ENCODE measurements around the gene OR1I1. TPM values are rescaled to one million over a fixed set of nuclear protein-coding genes. Genes with fewer than 3 reads are reported as not detected.

The OR1I1 gene
- total RNA-seq, 1 donor from 2014 or later: not detected

GRCh38 chr19:15108145-15108844 lies 26.3 kb downstream of the OR1I1 start:
- peak overlapping the region; percentile 54 for H3K27ac ChIP-seq (ENCODE audit: low read depth, low read length)
- H3K4me3 ChIP-seq (ENCODE audit: low read length in 3 of 3): peak overlapping the region; percentile 42 to 63 (median 62)
- H3K4me1 ChIP-seq (ENCODE audit: control insufficient read depth in 3 of 3, insufficient read depth in 3 of 3, low read length in 3 of 3): peaks cover 0 to 14% (median 7%) of the 10 kb centered on the region in 3 donors
- peaks cover 0 to 18% (median 12%) of the 10 kb centered on the region in 3 donors for H3K27me3 ChIP-seq (ENCODE audit: control insufficient read depth in 3 of 3, insufficient read depth in 3 of 3, low read length in 3 of 3)
- H3K36me3 ChIP-seq (ENCODE audit: control insufficient read depth in 3 of 3, insufficient read depth in 3 of 3, low read length in 3 of 3): peaks cover 2 to 11% (median 6%) of the 10 kb centered on the region in 3 donors
- H3K9ac ChIP-seq (ENCODE audit: low read depth in 1 of 3, low read length in 3 of 3): peak overlapping the region; percentile 62 to 73 (median 65)
- peaks cover 8% of the 10 kb centered on the region in 3 donors for H3K9me3 ChIP-seq (ENCODE audit: control insufficient read depth in 3 of 3, low read length in 3 of 3)

- Histone ChIP-seq H3K4me3 (ENCODE audit: low read length in 3 of 3) (no peak overlapping the region), H3K27me3 (ENCODE audit: control insufficient read depth in 3 of 3, insufficient read depth in 3 of 3, low read length in 3 of 3) (peaks cover 0 to 18% (median 12%) of the 10 kb centered on the region in 3 donors), H3K27ac (ENCODE audit: low read depth, low read length) (no peak overlapping the region), H3K4me1 (ENCODE audit: control insufficient read depth in 3 of 3, insufficient read depth in 3 of 3, low read length in 3 of 3) (peaks cover 0 to 14% (median 11%) of the 10 kb centered on the region in 3 donors), H3K9ac (ENCODE audit: low read depth in 1 of 3, low read length in 3 of 3) (peak overlapping the region in 2 of 3 donors; percentile 62 to 73), H3K36me3 (ENCODE audit: control insufficient read depth in 3 of 3, insufficient read depth in 3 of 3, low read length in 3 of 3) (peaks cover 10 to 19% (median 13%) of the 10 kb centered on the region in 3 donors), H3K9me3 (ENCODE audit: control insufficient read depth in 3 of 3, low read length in 3 of 3) (peaks cover 4 to 6% (median 5%) of the 10 kb centered on the region in 3 donors)
These were observed 27.1 kb downstream of the OR1I1 start for GRCh38 chr19:15108845-15109767.

- no peak overlapping the region for H3K9ac ChIP-seq (ENCODE audit: low read depth in 1 of 3, low read length in 3 of 3)
- H3K36me3 ChIP-seq (ENCODE audit: control insufficient read depth in 3 of 3, insufficient read depth in 3 of 3, low read length in 3 of 3): peaks cover 11 to 24% (median 18%) of the 10 kb centered on the region in 3 donors
- no peak overlapping the region for H3K4me3 ChIP-seq (ENCODE audit: low read length in 3 of 3)
- H3K4me1 ChIP-seq (ENCODE audit: control insufficient read depth in 3 of 3, insufficient read depth in 3 of 3, low read length in 3 of 3): peaks cover 0 to 17% (median 13%) of the 10 kb centered on the region in 3 donors
- H3K9me3 ChIP-seq (ENCODE audit: control insufficient read depth in 3 of 3, low read length in 3 of 3): no peaks in the 10 kb centered on the region
- H3K27ac ChIP-seq (ENCODE audit: low read depth, low read length): no peak overlapping the region
- peaks cover 0 to 18% (median 12%) of the 10 kb centered on the region in 3 donors for H3K27me3 ChIP-seq (ENCODE audit: control insufficient read depth in 3 of 3, insufficient read depth in 3 of 3, low read length in 3 of 3)
These were observed 27.9 kb downstream of the OR1I1 start for GRCh38 chr19:15109768-15110417.

GRCh38 chr19:15110418-15110815 lies 28.4 kb downstream of the OR1I1 start:
- peaks cover 0 to 18% (median 12%) of the 10 kb centered on the region in 3 donors for H3K27me3 ChIP-seq (ENCODE audit: control insufficient read depth in 3 of 3, insufficient read depth in 3 of 3, low read length in 3 of 3)
- peaks cover 5 to 20% (median 17%) of the 10 kb centered on the region in 3 donors for H3K4me1 ChIP-seq (ENCODE audit: control insufficient read depth in 3 of 3, insufficient read depth in 3 of 3, low read length in 3 of 3)
- H3K4me3 ChIP-seq (ENCODE audit: low read length in 3 of 3): no peak overlapping the region
- H3K9ac ChIP-seq (ENCODE audit: low read depth in 1 of 3, low read length in 3 of 3): no peak overlapping the region
- no peak overlapping the region for H3K27ac ChIP-seq (ENCODE audit: low read depth, low read length)
- peaks cover 15 to 26% (median 24%) of the 10 kb centered on the region in 3 donors for H3K36me3 ChIP-seq (ENCODE audit: control insufficient read depth in 3 of 3, insufficient read depth in 3 of 3, low read length in 3 of 3)
- no peaks in the 10 kb centered on the region for H3K9me3 ChIP-seq (ENCODE audit: control insufficient read depth in 3 of 3, low read length in 3 of 3)

GRCh38 chr19:15111758-15112157 lies 29.7 kb downstream of the OR1I1 start:
- Histone ChIP-seq H3K9ac (ENCODE audit: low read depth in 1 of 3, low read length in 3 of 3) (no peak overlapping the region), H3K27ac (ENCODE audit: low read depth, low read length) (no peak overlapping the region), H3K9me3 (ENCODE audit: control insufficient read depth in 3 of 3, low read length in 3 of 3) (no peaks in the 10 kb centered on the region), H3K4me3 (ENCODE audit: low read length in 3 of 3) (no peak overlapping the region), H3K36me3 (ENCODE audit: control insufficient read depth in 3 of 3, insufficient read depth in 3 of 3, low read length in 3 of 3) (peaks cover 25 to 37% (median 36%) of the 10 kb centered on the region in 3 donors), H3K27me3 (ENCODE audit: control insufficient read depth in 3 of 3, insufficient read depth in 3 of 3, low read length in 3 of 3) (peaks cover 0 to 14% (median 5%) of the 10 kb centered on the region in 3 donors), H3K4me1 (ENCODE audit: control insufficient read depth in 3 of 3, insufficient read depth in 3 of 3, low read length in 3 of 3) (peaks cover 5 to 23% (median 20%) of the 10 kb centered on the region in 3 donors)

- Histone ChIP-seq H3K9me3 (ENCODE audit: control insufficient read depth in 3 of 3, low read length in 3 of 3) (no peaks in the 10 kb centered on the region), H3K36me3 (ENCODE audit: control insufficient read depth in 3 of 3, insufficient read depth in 3 of 3, low read length in 3 of 3) (peaks cover 32 to 44% (median 42%) of the 10 kb centered on the region in 3 donors), H3K4me3 (ENCODE audit: low read length in 3 of 3) (no peak overlapping the region), H3K27ac (ENCODE audit: low read depth, low read length) (no peak overlapping the region), H3K9ac (ENCODE audit: low read depth in 1 of 3, low read length in 3 of 3) (no peak overlapping the region), H3K27me3 (ENCODE audit: control insufficient read depth in 3 of 3, insufficient read depth in 3 of 3, low read length in 3 of 3) (peaks cover 0 to 11% (median 3%) of the 10 kb centered on the region in 3 donors), H3K4me1 (ENCODE audit: control insufficient read depth in 3 of 3, insufficient read depth in 3 of 3, low read length in 3 of 3) (peaks cover 5 to 23% (median 17%) of the 10 kb centered on the region in 3 donors)
These were observed 30.4 kb downstream of the OR1I1 start for GRCh38 chr19:15112385-15112784.

GRCh38 chr19:15113245-15114152 lies 31.5 kb downstream of the OR1I1 start:
- no peak overlapping the region for H3K27ac ChIP-seq (ENCODE audit: low read depth, low read length)
- peak overlapping the region in 1 of 3 donors; percentile 3 for H3K9ac ChIP-seq (ENCODE audit: low read depth in 1 of 3, low read length in 3 of 3)
- H3K4me3 ChIP-seq (ENCODE audit: low read length in 3 of 3): no peak overlapping the region
- H3K9me3 ChIP-seq (ENCODE audit: control insufficient read depth in 3 of 3, low read length in 3 of 3): no peaks in the 10 kb centered on the region
- peaks cover 5 to 20% (median 11%) of the 10 kb centered on the region in 3 donors for H3K4me1 ChIP-seq (ENCODE audit: control insufficient read depth in 3 of 3, insufficient read depth in 3 of 3, low read length in 3 of 3)
- peaks cover 0 to 4% (median 0%) of the 10 kb centered on the region in 3 donors for H3K27me3 ChIP-seq (ENCODE audit: control insufficient read depth in 3 of 3, insufficient read depth in 3 of 3, low read length in 3 of 3)
- H3K36me3 ChIP-seq (ENCODE audit: control insufficient read depth in 3 of 3, insufficient read depth in 3 of 3, low read length in 3 of 3): peaks cover 41 to 55% (median 53%) of the 10 kb centered on the region in 3 donors

GRCh38 chr19:15114153-15114540 lies 32.1 kb downstream of the OR1I1 start:
- Histone ChIP-seq H3K9me3 (ENCODE audit: control insufficient read depth in 3 of 3, low read length in 3 of 3) (no peaks in the 10 kb centered on the region), H3K27ac (ENCODE audit: low read depth, low read length) (no peak overlapping the region), H3K9ac (ENCODE audit: low read depth in 1 of 3, low read length in 3 of 3) (peak overlapping the region in 1 of 3 donors; percentile 3), H3K4me3 (ENCODE audit: low read length in 3 of 3) (no peak overlapping the region), H3K36me3 (ENCODE audit: control insufficient read depth in 3 of 3, insufficient read depth in 3 of 3, low read length in 3 of 3) (peaks cover 48 to 61% (median 60%) of the 10 kb centered on the region in 3 donors), H3K4me1 (ENCODE audit: control insufficient read depth in 3 of 3, insufficient read depth in 3 of 3, low read length in 3 of 3) (peaks cover 5 to 16% (median 8%) of the 10 kb centered on the region in 3 donors), H3K27me3 (ENCODE audit: control insufficient read depth in 3 of 3, insufficient read depth in 3 of 3, low read length in 3 of 3) (no peaks in the 10 kb centered on the region)
